ENCODE measurements around the gene MAN1C1. TPM values are rescaled to one million over a fixed set of nuclear protein-coding genes. Genes with fewer than 3 reads are reported as not detected.

MAN1C1 gene
- total RNA-seq, 1 experiment from 2014 or later: 16.8 TPM

DNA sequence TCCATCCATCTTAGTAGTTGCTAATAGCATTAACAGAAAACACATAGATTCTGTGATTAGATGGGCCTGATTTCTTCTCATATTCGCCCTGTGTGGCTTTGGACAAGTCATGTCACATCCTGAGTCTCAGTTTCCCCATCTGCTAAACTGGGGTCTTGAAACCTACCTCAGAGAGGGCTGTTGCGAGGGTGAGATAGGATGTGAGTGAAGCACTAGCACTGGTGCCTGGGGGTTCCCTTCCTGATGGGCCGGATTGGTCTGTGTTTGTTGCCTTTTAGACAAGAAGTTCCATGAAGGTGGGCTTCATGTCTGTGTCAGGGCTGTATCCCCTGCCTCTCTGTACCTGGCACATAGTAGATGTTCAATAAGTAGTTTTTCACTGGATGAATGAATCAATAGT lies 3.5 kb upstream of the MAN1C1 start (continued):
- TF ChIP-seq, protein P1, sequence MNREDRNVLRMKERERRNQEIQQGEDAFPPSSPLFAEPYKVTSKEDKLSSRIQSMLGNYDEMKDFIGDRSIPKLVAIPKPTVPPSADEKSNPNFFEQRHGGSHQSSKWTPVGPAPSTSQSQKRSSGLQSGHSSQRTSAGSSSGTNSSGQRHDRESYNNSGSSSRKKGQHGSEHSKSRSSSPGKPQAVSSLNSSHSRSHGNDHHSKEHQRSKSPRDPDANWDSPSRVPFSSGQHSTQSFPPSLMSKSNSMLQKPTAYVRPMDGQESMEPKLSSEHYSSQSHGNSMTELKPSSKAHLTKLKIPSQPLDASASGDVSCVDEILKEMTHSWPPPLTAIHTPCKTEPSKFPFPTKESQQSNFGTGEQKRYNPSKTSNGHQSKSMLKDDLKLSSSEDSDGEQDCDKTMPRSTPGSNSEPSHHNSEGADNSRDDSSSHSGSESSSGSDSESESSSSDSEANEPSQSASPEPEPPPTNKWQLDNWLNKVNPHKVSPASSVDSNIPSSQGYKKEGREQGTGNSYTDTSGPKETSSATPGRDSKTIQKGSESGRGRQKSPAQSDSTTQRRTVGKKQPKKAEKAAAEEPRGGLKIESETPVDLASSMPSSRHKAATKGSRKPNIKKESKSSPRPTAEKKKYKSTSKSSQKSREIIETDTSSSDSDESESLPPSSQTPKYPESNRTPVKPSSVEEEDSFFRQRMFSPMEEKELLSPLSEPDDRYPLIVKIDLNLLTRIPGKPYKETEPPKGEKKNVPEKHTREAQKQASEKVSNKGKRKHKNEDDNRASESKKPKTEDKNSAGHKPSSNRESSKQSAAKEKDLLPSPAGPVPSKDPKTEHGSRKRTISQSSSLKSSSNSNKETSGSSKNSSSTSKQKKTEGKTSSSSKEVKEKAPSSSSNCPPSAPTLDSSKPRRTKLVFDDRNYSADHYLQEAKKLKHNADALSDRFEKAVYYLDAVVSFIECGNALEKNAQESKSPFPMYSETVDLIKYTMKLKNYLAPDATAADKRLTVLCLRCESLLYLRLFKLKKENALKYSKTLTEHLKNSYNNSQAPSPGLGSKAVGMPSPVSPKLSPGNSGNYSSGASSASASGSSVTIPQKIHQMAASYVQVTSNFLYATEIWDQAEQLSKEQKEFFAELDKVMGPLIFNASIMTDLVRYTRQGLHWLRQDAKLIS (CRISPR knock-in tag; IDR thresholded peaks at IDR 0.05; ENCODE audit: borderline replicate concordance): no peak
- TF ChIP-seq MYBL2 (CRISPR knock-in tag; IDR thresholded peaks at IDR 0.05): no peak

DNA sequence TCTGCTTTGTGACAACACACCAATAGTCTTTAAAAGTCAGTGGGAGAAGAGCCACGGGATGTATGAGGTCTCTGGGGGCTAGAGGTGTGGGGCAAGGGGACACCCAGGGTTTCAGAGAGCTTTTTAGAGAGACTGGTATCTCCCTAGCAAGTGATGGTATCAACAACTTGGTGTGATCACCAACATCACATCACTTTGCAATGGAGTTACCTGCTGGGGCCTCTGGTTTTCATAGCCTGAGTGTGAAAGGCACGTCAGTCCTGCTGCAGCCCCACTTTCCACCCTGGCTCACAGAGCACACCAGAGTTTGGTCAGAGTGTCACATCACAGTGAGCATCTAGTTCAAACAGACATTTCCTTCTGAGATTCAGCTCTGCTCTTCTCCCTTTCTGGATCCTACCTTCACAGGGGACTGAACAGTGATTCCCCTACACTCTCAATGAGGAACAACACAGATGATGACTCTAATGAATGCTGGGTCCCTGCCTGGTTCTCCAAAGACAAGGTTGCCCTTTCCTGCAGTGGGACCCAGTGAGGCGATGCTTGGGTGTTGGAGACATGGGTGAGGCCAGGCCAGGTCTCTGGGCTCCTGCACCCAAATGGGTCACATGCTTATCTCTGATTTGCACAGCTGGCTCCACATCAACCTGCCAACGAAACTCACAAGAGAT lies 2.0 kb upstream of the MAN1C1 start:
- no peak for TF ChIP-seq NFYB (CRISPR knock-in tag; conservative IDR thresholded peaks at IDR 0.05; ENCODE audit: low read depth)
- no peak for TF ChIP-seq FOXP1 (CRISPR knock-in tag; IDR thresholded peaks at IDR 0.05; ENCODE audit: borderline replicate concordance)
- TF ChIP-seq FOXK1 (CRISPR knock-in tag; IDR thresholded peaks at IDR 0.05): no peak
- TF ChIP-seq, protein P2, sequence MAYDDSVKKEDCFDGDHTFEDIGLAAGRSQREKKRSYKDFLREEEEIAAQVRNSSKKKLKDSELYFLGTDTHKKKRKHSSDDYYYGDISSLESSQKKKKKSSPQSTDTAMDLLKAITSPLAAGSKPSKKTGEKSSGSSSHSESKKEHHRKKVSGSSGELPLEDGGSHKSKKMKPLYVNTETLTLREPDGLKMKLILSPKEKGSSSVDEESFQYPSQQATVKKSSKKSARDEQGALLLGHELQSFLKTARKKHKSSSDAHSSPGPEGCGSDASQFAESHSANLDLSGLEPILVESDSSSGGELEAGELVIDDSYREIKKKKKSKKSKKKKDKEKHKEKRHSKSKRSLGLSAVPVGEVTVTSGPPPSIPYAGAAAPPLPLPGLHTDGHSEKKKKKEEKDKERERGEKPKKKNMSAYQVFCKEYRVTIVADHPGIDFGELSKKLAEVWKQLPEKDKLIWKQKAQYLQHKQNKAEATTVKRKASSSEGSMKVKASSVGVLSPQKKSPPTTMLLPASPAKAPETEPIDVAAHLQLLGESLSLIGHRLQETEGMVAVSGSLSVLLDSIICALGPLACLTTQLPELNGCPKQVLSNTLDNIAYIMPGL (CRISPR knock-in tag; IDR thresholded peaks at IDR 0.05): no peak
- no peak for TF ChIP-seq HMGA2 (CRISPR knock-in tag; IDR thresholded peaks at IDR 0.05)
- TF ChIP-seq IRF2 (CRISPR knock-in tag; IDR thresholded peaks at IDR 0.05; ENCODE audit: borderline replicate concordance, low read depth): no peak
- no peak for TF ChIP-seq ZNF121 (CRISPR knock-in tag; IDR thresholded peaks at IDR 0.05)
- no peak for TF ChIP-seq JUN (CRISPR knock-in tag; IDR thresholded peaks at IDR 0.05)
- TF ChIP-seq NR3C1 (CRISPR knock-in tag; conservative IDR thresholded peaks at IDR 0.05; ENCODE audit: low read depth): no peak
- TF ChIP-seq, protein P3, sequence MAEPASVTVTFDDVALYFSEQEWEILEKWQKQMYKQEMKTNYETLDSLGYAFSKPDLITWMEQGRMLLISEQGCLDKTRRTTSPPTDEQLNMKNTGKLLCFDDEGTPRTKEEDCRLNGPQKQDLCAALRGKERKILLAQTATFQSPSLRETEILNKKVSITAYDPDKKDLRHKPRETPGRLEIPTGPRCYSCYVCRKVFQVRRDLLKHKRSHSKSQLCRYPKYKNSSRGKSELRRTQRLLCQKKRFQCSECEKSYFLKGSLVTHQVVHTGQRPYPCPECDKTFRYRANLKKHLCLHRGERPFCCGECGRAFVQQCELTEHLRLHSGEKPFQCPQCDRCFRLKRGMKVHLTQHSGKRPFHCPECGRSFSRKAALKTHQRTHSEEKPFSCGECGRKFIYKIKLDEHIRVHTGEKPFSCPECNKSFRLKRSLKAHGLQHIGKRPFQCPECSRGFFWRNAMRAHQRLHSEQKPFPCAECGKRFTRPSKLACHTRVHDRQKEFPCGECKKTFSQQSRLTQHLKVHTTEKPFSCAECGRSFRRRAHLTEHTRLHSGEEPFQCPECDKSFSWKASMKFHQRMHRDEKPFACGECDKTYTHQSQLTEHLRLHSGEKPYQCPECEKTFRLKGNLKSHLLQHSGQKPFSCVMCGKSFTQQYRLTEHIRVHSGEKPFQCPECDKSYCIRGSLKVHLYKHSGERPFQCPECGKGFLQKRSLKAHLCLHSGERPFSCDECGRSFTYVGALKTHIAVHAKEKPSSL (CRISPR knock-in tag; conservative IDR thresholded peaks at IDR 0.05): no peak
- no peak for TF ChIP-seq OVOL2 (CRISPR knock-in tag; IDR thresholded peaks at IDR 0.05; ENCODE audit: borderline replicate concordance)
- Mint-ChIP-seq H3K9me3 (no peaks in the 10 kb centered on the region), H3K27ac (no peak overlapping the region), H3K36me3 (no peaks in the 10 kb centered on the region), H3K4me3 (peak overlapping the region; percentile 72; the same call in 1 of the 2 replicates), H3K27me3 (ENCODE audit: low read depth) (peaks cover 44% of the 10 kb centered on the region), H3K4me1 (peaks cover 25% of the 10 kb centered on the region)
- ATAC-seq (no peak), DNase-seq (ENCODE audit: low spot score) (no peak)
- POLR2A ChIA-PET: no interaction called here
- CTCF ChIA-PET: interaction anchor here (1.0 to 1.7 kb wide), 2 partner anchors 80 to 83 kb away, joined by 3 to 11 read pairs; no protein-coding TSS in a partner anchor

DNA sequence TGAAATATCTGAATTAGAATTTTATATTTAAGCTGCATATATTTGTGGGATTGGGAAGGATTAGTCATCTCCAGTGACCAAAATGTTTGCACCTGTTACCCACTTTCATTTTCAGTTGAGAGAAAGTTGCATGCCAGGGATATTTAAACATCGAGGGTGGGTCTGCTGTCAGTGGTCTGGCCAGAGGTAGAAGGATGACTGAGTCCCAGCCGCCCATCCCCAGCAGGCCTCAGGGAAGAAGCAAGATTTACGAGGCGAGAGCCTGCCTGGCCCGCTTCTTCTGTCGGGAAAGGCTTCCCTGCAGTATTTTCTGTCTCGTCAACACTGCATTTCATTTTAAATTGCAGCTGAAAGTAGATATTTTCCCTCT lies 1.4 kb upstream of the MAN1C1 start:
- no peak for ATAC-seq
- POLR2A ChIA-PET: no interaction called here
- Mint-ChIP-seq H3K4me1 (peaks cover 26% of the 10 kb centered on the region), H3K27ac (no peak overlapping the region), H3K9me3 (no peaks in the 10 kb centered on the region), H3K4me3 (peak overlapping the region; percentile 72), H3K36me3 (no peaks in the 10 kb centered on the region), H3K27me3 (ENCODE audit: low read depth) (peaks cover 44% of the 10 kb centered on the region)
- no peak for DNase-seq (ENCODE audit: low spot score)
- TF ChIP-seq CREM (CRISPR knock-in tag; IDR thresholded peaks at IDR 0.05) (no peak), TP53 (CRISPR knock-in tag; IDR thresholded peaks at IDR 0.05) (no peak)
- CTCF ChIA-PET: interaction anchor here (0.9 to 1.7 kb wide), 3 partner anchors 80 to 111 kb away, joined by 3 to 11 read pairs (median 4); no protein-coding TSS in a partner anchor

Data from WTC11 (cell line).